ENCODE measurements around the gene ZNF682. TPM values are rescaled to one million over a fixed set of nuclear protein-coding genes. Genes with fewer than 3 reads are reported as not detected.
A peak's percentile ranks its signal among the peaks of the same experiment; 100 is the strongest.

The ZNF682 gene
- total and polyA plus RNA-seq, 2 of the 8 experiments (the other 6 are each of a cell fraction or from before 2014, with no cell fraction given), result 4.3 to 27.5 TPM

GRCh38 chr19:19966862-19967261 lies 72.4 kb downstream of the ZNF682 start:
- Histone ChIP-seq H3K4ac (replicated peaks; ENCODE audit: insufficient read length, low read depth, low read length) (no peak overlapping the region), H3K79me2 (ENCODE audit: control insufficient read depth in 1 of 2, insufficient read depth in 2 of 2, low read length in 2 of 2) (no peaks in the 10 kb centered on the region), H4K5ac (ENCODE audit: insufficient read length, low read depth, low read length) (no peak overlapping the region), H3K9me3 (ENCODE audit: insufficient read depth in 2 of 2, low read depth in 1 of 2, low read length in 1 of 2) (no peaks in the 10 kb centered on the region; a peak in 1 of 4 replicates), H3K4me2 (ENCODE audit: insufficient read depth in 1 of 2, low read depth in 2 of 2, low read length in 2 of 2) (no peak overlapping the region), H2AFZ (ENCODE audit: low read length) (0 out of 2 replicates have a peak overlapping the region, but pooled peaks have one; percentile 65), H3K9ac (replicated peaks in 1 of 4; ENCODE audit: extremely low read depth in 1 of 4, low read depth in 3 of 4, low read length in 3 of 4) (no peak overlapping the region), H2BK15ac (ENCODE audit: low read length) (no peak overlapping the region), H3K56ac (replicated peaks; ENCODE audit: insufficient read length, low read depth, low read length) (no peak overlapping the region), H2AK5ac (ENCODE audit: low read depth, low read length) (no peak overlapping the region), H2BK5ac (ENCODE audit: low read depth, low read length) (no peak overlapping the region), H2BK20ac (ENCODE audit: low read length) (no peak overlapping the region), H3K4me1 (replicated peaks in 1 of 4; ENCODE audit: control insufficient read depth in 3 of 4, insufficient read depth in 4 of 4, low read length in 3 of 4) (0 out of 7 replicates have a peak, but pooled peaks cover 0 to 2% (median 0%) of the 10 kb centered on the region in 4 experiments), H3K4me3 (ENCODE audit: extremely low read depth in 1 of 4, insufficient read depth in 2 of 4, low read depth in 3 of 4, low read length in 4 of 4) (no peak overlapping the region), H3K36me3 (ENCODE audit: control insufficient read depth in 2 of 4, insufficient read depth in 4 of 4, low read length in 3 of 4) (no peaks in the 10 kb centered on the region), H3K79me1 (ENCODE audit: low read depth, low read length) (no peaks in the 10 kb centered on the region), H2BK120ac (replicated peaks; ENCODE audit: low read depth, low read length) (no peak overlapping the region), H4K20me1 (replicated peaks in 1 of 2; ENCODE audit: control insufficient read depth in 1 of 2, insufficient read depth in 2 of 2, low read length in 2 of 2) (no peaks in the 10 kb centered on the region), H4K8ac (ENCODE audit: extremely low read depth, insufficient read depth, low read length) (no peak overlapping the region), H2BK12ac (ENCODE audit: low read depth, low read length) (no peak overlapping the region), H3K18ac (ENCODE audit: extremely low read depth, low read length) (no peak overlapping the region), H4K91ac (replicated peaks; ENCODE audit: insufficient read length, low read length) (no peak overlapping the region), H3K23me2 (ENCODE audit: low read depth, low read length) (no peaks in the 10 kb centered on the region), H3K14ac (ENCODE audit: insufficient read length) (no peak overlapping the region), H3K23ac (ENCODE audit: insufficient read length) (no peak overlapping the region), H3K27ac (ENCODE audit: low read depth, low read length) (no peak overlapping the region), H3K27me3 (replicated peaks in 1 of 4; ENCODE audit: control insufficient read depth in 3 of 4, extremely low read depth in 1 of 4, insufficient read depth in 3 of 4, low read length in 3 of 4) (no peaks in the 10 kb centered on the region)
- TF ChIP-seq EZH2 (IDR thresholded peaks at IDR 0.05; ENCODE audit: low read depth, low read length, severe bottlenecking) (no peak), POU5F1 (IDR thresholded peaks at IDR 0.05; ENCODE audit: low read depth, low read length) (no peak), BRCA1 (IDR thresholded peaks at IDR 0.05; ENCODE audit: low read depth, low read length) (no peak), ATF2 (IDR thresholded peaks at IDR 0.05; ENCODE audit: low read length) (no peak), SIN3A (conservative IDR thresholded peaks at IDR 0.05 in 1 of 2, IDR thresholded peaks at IDR 0.05 in 1 of 2; ENCODE audit: low read depth in 1 of 2, low read length in 2 of 2) (no peak)
- POLR2A ChIA-PET (ENCODE audit: partially characterized antibody), result no interaction called here
- CTCF ChIA-PET (ENCODE audit: partially characterized antibody), result interaction anchor here (0.6 kb wide), 1 partner anchor 65 kb away, joined by 3 read pairs; no protein-coding TSS in a partner anchor
- DNase-seq (ENCODE audit: low read depth in 1 of 2, low spot score in 2 of 2), result no peak
- 76% methylated on average over 4 of the region's 4 CpGs; no CpG with 5 or more reads in 1 of the 2 experiments for WGBS, 2 experiments (ENCODE audit: extremely low coverage in 1 of 2, insufficient coverage in 1 of 2, insufficient read length in 1 of 2, insufficient replicate concordance in 2 of 2, low coverage in 1 of 2, low lambda C conversion rate in 2 of 2, missing lambda C conversion rate in 1 of 2)
- no peak for FAIRE-seq
